Stimulated activated naive CD8-positive, alpha-beta T cell treated with anti-CD3 and anti-CD28 coated beads, Interleukin-15, Interleukin-2, amounts not matched to agents 100 ng/mL and 50 ng/mL, for 24 hours (primary cell): Measurements from ENCODE around the gene PARD3B.

Source experiments
- H3K27ac Mint-ChIP-seq: one replicate; pipeline ENCODE4 v1.8.0; 2021; ENCODE audit warnings: mild to moderate bottlenecking, mixed read lengths
- H3K27me3 Mint-ChIP-seq: one replicate; pipeline ENCODE4 v1.8.0; 2021; ENCODE audit warnings: mixed read lengths
- H3K36me3 Mint-ChIP-seq: one replicate; pipeline ENCODE4 v1.8.0; 2021; ENCODE audit warnings: low read depth, mixed read lengths
- H3K4me1 Mint-ChIP-seq: one replicate; pipeline ENCODE4 v1.8.0; 2021; ENCODE audit warnings: low read depth, mixed read lengths
- H3K4me3 Mint-ChIP-seq: one replicate; pipeline ENCODE4 v1.8.0; 2021; ENCODE audit warnings: mild to moderate bottlenecking, mixed read lengths
- H3K9me3 Mint-ChIP-seq: one replicate; pipeline ENCODE4 v1.8.0; 2021; ENCODE audit warnings: mixed read lengths

Gene PARD3B

DNA sequence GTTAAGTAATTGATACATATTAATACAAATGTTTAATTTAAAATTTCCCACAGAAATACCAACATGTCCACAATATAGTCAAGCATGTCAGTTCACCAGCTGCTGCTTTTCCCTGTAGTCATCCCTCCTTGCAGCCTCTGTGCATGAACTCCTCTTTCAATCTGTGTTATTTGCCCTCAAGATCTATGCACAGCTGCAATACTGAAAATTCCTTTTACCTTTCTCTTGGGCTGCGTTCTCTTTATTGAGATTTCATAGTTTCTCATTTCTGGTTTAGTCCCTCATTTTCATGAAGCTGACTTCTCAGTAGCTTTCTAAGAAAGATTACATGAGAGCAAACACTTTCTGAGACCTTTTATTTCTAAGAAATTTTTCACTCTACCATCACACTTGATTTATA is 464.9 kb downstream of the PARD3B start:
- Mint-ChIP-seq H3K4me3 (no peak overlapping the region), H3K4me1 (no peaks in the 10 kb centered on the region), H3K27me3 (no peaks in the 10 kb centered on the region), H3K27ac (no peak overlapping the region), H3K36me3 (no peaks in the 10 kb centered on the region), H3K9me3 (peaks cover 15% of the 10 kb centered on the region)

DNA sequence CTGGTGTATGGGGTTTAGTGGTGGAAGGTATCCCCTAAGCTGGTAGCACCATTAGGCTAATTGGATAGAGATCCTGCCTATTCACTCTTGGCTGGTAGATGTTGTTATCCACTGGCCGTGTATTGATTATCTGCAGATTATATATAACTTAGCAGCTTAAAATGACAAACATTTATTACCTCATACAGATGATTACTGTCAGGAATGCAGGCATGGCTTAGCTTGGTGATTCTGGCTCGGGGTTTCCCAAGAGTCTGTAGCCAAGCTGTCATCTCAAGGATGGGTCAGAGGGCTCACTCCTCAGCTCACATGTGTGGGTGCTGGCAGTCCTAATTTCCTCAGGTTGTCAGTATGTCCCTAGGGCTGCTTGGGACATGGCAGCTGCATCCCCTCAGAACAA is 465.8 kb downstream of the PARD3B start:
- Mint-ChIP-seq H3K27ac (no peak overlapping the region), H3K36me3 (no peaks in the 10 kb centered on the region), H3K9me3 (peaks cover 12% of the 10 kb centered on the region), H3K4me1 (no peaks in the 10 kb centered on the region), H3K27me3 (no peaks in the 10 kb centered on the region), H3K4me3 (no peak overlapping the region)

DNA sequence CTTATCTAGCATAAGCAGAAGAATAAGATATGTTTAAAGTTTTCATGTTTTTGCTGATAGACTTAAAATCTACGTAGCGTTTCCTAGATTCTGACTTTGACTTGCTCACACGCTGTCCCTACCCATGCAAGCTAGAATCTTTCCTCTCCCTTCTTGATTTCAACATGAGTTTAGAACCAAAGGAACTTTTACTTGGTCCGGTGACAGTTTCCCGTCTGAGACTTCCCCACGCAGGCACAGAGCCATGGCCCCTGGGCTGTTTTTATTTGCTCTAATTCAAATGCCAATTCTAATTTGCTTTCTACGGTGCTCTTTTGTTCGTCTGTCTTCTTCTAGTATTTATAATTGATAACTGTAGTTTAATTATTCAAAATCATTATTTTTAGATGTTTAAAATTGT is 467.7 kb downstream of the PARD3B start:
- H3K36me3 Mint-ChIP-seq, result no peaks in the 10 kb centered on the region
- no peak overlapping the region for H3K4me3 Mint-ChIP-seq
- H3K9me3 Mint-ChIP-seq, result peaks cover 3% of the 10 kb centered on the region
- H3K27ac Mint-ChIP-seq, result no peak overlapping the region
- no peaks in the 10 kb centered on the region for H3K27me3 Mint-ChIP-seq
- no peaks in the 10 kb centered on the region for H3K4me1 Mint-ChIP-seq

DNA sequence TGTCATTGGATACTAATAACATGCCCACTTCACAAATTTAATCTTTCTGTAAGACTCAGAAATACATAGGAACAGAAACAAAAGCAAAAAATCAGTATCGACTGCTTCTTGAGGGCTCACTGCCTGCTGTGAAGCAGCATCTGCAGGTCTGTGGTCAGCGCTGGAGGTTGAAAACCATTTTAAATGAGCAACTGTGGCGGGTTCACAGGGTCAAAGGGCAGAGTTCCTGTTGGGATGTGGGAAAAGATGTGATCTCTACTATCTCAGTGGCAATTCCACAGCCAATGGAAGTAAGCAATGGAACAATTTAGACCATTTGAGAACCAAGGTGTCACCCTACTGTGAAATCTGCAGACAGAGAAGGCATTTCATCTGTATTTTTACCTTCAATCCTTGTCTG is 468.3 kb downstream of the PARD3B start:
- peaks cover 3% of the 10 kb centered on the region for H3K9me3 Mint-ChIP-seq
- no peaks in the 10 kb centered on the region for H3K36me3 Mint-ChIP-seq
- no peak overlapping the region for H3K4me3 Mint-ChIP-seq
- no peak overlapping the region for H3K27ac Mint-ChIP-seq
- H3K4me1 Mint-ChIP-seq, result no peaks in the 10 kb centered on the region
- H3K27me3 Mint-ChIP-seq, result no peaks in the 10 kb centered on the region

DNA sequence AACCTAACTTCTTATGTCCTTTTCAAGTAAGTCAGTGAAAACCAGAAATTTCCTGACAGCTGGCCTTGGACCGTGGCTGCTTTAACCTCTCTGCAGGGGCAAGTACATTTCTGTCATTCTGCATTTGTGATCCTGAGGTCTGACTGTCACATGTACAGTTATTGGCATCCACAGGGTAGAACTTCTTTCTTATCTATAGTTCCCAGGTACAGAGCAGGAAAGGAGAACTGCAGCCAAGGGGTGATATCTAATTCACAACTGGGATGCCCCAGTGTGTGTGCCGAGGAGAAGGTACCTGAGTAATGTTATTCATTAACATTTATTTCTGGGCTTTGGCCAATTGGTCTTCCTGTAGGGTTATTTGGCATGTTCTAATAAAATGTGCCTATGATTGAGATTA is 468.9 kb downstream of the PARD3B start:
- H3K36me3 Mint-ChIP-seq, result no peaks in the 10 kb centered on the region
- no peak overlapping the region for H3K4me3 Mint-ChIP-seq
- H3K27me3 Mint-ChIP-seq, result no peaks in the 10 kb centered on the region
- no peak overlapping the region for H3K27ac Mint-ChIP-seq
- H3K9me3 Mint-ChIP-seq, result peaks cover 3% of the 10 kb centered on the region
- H3K4me1 Mint-ChIP-seq, result no peaks in the 10 kb centered on the region

DNA sequence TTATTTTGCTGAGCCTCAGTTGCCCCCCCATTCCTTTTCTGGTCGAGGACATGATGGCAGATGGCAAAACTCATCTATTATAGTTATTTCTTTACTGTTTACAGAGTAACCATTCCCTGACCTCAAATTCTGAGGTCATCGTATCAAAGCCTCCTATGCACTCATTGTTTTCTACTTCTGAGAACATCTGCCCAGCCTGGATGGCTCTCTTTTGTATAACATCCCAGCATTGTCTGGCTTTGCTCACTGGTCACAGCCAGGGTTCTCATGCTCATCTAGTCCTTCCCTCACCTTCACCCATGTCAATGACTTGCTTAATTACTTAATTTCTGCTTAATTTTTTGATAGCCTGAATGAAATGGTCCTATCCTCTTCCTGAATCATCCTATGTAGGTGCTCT is 472.1 kb downstream of the PARD3B start:
- no peaks in the 10 kb centered on the region for H3K36me3 Mint-ChIP-seq
- no peaks in the 10 kb centered on the region for H3K27me3 Mint-ChIP-seq
- H3K27ac Mint-ChIP-seq, result no peak overlapping the region
- H3K4me1 Mint-ChIP-seq, result no peaks in the 10 kb centered on the region
- no peak overlapping the region for H3K4me3 Mint-ChIP-seq
- peaks cover 9% of the 10 kb centered on the region for H3K9me3 Mint-ChIP-seq

DNA sequence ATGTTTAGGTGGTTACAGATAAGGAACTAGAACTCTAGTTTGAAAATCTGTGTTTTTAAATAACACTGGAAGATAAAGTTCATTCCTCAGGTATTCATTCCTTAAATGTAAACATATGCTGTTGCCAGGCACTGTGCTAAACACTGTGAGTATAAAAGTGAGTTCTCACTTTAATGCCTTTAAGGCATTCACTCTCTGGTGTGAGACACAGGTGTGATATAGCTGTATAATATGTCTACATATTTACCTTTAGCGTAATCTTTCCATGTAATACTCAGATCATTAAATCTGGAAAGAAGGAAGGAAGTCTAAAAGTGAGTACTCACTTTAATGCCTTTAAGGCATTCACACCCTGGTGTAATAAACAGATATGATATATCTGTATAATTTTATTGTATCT is 472.6 kb downstream of the PARD3B start:
- Mint-ChIP-seq H3K27ac (no peak overlapping the region), H3K36me3 (no peaks in the 10 kb centered on the region), H3K4me3 (no peak overlapping the region)

DNA sequence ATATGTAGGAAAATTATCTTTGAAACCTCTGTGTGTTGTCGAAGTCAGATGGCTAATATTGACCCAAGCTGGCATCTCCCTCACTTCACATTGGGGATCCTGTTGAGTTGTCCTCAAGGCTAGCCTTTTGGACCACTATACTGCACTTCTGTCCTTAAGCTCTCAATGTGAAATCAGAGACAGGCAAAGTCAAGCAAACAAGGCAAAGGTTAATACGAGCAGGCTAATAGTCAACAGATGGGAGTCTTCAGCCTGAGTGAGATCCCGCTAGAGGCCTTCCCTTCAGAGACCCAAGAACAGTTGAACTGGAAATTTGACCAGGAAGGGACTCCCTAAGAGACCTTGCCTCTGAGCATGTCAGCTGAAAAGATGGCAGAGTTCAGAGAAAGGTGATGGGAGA is 475.4 kb downstream of the PARD3B start:
- Mint-ChIP-seq H3K9me3 (peaks cover 9% of the 10 kb centered on the region), H3K36me3 (no peaks in the 10 kb centered on the region), H3K4me3 (no peak overlapping the region), H3K27ac (no peak overlapping the region), H3K4me1 (peaks cover 10% of the 10 kb centered on the region), H3K27me3 (no peaks in the 10 kb centered on the region)

More for the DNA sequence above, 472.6 kb downstream of the PARD3B start:
- H3K9me3 Mint-ChIP-seq, result peaks cover 9% of the 10 kb centered on the region
- no peaks in the 10 kb centered on the region for H3K27me3 Mint-ChIP-seq
- H3K4me1 Mint-ChIP-seq, result no peaks in the 10 kb centered on the region

DNA sequence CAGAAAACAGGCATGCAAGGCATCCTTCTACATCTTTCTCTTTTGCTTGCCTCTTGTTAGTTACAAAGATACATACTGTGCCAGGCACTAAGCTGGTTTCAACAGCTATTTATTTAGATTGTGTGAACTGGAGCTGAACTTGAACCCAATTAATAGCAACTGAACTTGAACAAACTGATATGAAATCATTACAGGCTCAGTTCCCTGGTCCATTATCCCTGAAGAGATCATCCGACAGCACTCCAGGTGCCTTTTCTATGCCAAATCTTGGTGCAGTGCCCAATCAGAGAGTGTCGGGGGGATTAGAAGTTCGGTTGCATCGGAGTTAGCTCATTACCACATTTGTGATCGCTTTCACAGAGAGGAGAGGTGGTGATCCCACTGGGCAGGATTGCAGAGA is 477.6 kb downstream of the PARD3B start:
- H3K27ac Mint-ChIP-seq, result no peak overlapping the region
- peaks cover 15% of the 10 kb centered on the region for H3K4me1 Mint-ChIP-seq
- no peak overlapping the region for H3K4me3 Mint-ChIP-seq
- no peaks in the 10 kb centered on the region for H3K36me3 Mint-ChIP-seq
- peaks cover 6% of the 10 kb centered on the region for H3K9me3 Mint-ChIP-seq
- H3K27me3 Mint-ChIP-seq, result no peaks in the 10 kb centered on the region

DNA sequence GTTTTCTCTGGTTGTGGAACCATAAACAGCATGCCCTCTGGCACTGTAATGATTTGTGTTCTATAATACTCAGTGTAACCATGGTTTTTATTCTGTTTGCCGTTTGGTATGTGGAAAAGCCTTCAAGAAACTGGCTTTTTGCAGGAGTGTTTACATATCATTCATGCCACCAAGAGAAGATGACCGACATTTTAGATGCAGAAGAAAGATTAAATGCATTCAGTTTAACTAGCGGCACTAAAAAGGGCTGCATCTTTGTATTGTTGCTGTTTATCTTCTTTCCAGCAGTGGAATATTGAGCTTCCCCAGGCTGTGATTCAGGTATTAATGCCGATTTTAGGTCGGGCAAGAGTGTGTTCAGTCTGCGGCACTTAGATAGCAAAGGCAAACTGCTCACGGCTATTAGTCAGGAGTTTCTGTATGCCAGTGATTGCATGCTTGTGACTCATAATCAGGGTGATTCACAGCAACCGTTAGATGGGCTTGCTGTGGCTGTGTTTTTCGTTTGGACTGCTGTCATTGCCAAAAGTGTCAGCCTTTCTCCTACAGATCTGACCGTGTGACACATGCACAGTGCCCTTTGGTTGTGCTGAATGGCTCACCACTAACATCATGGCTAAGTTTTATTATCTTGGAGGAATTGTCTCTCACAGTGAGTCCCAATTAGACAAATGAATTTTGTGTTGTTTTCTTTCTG is 479.7 kb downstream of the PARD3B start:
- H3K27ac Mint-ChIP-seq, result no peak overlapping the region
- no peak overlapping the region for H3K4me3 Mint-ChIP-seq

DNA sequence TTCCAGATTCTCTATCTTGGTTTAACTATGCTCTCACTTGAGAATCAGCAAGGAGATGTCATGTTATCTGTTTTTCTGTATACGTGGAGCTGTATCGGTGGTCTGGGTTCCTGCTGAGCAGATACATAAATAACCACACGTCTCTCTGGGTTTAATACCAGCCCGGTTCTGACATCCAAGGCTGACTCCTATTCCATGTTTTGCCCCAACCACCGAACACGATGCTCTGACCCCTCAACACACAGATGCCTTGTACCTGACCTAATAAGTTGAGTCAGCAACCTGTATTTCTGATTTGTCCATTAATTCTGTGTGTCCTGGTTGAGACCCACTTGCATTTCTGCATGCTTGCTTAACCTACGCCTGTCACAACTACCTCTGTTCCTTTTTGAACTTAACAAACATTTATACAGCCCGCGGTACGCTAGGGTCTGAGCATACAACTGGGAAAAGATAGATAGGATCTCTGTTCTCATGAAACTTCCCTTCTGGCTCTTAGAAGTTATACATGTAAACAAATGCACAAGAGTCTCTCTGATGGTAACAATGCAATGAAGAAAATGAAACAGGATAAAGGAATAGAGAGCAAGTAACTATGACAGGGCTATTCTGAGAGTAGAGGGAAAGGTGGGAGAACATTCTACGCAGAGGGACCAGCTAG is 480.4 kb downstream of the PARD3B start:
- H3K4me3 Mint-ChIP-seq, result no peak overlapping the region
- peaks cover 15% of the 10 kb centered on the region for H3K4me1 Mint-ChIP-seq
- H3K27ac Mint-ChIP-seq, result peak overlapping the region; percentile 9
- H3K36me3 Mint-ChIP-seq, result no peaks in the 10 kb centered on the region
- H3K9me3 Mint-ChIP-seq, result peaks cover under 1% of the 10 kb centered on the region
- H3K27me3 Mint-ChIP-seq, result no peaks in the 10 kb centered on the region

More for the DNA sequence above, 479.7 kb downstream of the PARD3B start:
- Mint-ChIP-seq H3K27me3 (no peaks in the 10 kb centered on the region), H3K9me3 (peaks cover 6% of the 10 kb centered on the region), H3K4me1 (peaks cover 15% of the 10 kb centered on the region), H3K36me3 (no peaks in the 10 kb centered on the region)

DNA sequence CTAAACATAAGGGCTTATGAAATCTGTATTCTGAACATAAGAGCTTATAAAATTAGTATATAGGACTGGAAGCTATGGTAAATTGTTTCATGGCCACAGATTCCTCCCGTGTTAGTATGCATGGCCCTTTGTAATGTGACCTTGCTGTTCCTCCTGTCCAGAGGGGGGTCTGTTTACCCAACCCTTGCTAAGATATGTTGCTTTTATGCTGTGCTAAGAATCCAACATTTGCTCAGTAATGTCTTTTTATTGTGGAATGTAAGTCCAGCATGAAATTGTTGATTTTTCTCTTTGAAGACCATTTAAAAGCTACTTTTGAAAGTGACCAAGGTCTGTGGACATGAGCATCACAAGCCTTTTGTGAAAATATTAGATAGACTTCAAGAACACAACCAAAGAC is 485.4 kb downstream of the PARD3B start:
- Mint-ChIP-seq H3K4me1 (peaks cover 15% of the 10 kb centered on the region), H3K36me3 (no peaks in the 10 kb centered on the region), H3K27ac (no peak overlapping the region), H3K27me3 (no peaks in the 10 kb centered on the region), H3K9me3 (no peaks in the 10 kb centered on the region), H3K4me3 (no peak overlapping the region)

DNA sequence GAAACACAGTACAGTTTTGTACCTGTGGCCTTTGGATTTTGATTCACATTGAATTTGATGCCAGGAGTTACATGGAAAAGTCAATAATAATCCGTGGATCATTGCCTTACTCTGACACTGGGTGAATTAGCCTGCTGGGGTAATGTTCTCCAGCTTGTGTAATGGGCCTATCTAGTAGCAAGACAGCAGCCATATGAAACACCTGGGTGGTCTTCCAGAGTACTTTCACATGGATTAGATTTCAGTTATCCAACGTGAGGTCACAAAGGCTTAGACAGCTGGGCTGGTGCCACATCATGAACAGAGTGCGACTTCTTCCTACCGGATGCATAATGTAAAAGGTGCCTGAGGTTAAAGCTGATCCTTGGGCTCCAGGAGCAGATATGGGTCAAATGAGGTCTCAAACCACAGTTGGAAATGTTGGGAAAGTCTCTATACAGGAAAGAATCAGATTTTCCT is 486.8 kb downstream of the PARD3B start:
- Mint-ChIP-seq H3K27ac (no peak overlapping the region), H3K36me3 (no peaks in the 10 kb centered on the region), H3K9me3 (no peaks in the 10 kb centered on the region), H3K4me3 (no peak overlapping the region), H3K27me3 (no peaks in the 10 kb centered on the region), H3K4me1 (peaks cover 11% of the 10 kb centered on the region)

DNA sequence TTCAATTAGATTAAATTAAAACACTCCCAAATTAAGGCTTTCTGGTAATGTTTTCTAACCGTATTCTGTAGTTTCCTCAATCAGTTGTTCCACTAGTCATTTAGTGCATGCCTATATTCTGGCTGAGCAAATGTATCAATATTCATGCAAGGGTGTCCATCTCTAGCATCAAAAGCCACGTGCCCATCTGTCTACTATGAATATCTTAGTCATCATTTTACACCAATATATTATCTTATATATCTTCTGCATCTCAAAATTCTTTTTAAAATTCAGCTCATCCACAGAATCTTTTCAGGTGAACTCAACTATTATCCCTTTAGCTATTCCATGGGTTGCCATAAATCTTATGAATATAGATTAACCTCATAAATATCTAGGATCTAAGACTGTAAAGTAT is 488.2 kb downstream of the PARD3B start:
- Mint-ChIP-seq H3K9me3 (no peaks in the 10 kb centered on the region), H3K27ac (no peak overlapping the region), H3K36me3 (no peaks in the 10 kb centered on the region), H3K27me3 (no peaks in the 10 kb centered on the region), H3K4me3 (no peak overlapping the region), H3K4me1 (peaks cover 11% of the 10 kb centered on the region)

DNA sequence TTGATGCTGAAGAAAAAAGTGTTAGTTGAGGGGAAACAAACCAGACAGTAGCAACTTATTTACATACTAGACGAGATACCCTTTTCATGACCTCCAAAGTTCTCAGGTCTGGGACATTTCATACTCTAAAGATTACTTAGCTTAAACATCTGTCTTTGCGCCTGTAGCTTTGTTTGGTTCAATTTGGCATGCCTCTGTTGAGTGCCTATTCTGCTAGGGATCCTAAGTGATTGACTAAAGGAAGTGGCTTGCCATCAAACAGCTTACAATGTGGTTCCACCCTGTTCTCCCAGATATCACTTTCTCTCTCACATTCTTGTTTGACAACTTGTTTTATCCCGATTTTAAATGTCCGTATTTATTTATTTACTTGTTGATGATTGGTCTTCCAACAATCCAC is 488.8 kb downstream of the PARD3B start:
- H3K4me1 Mint-ChIP-seq, result peaks cover 11% of the 10 kb centered on the region
- no peak overlapping the region for H3K4me3 Mint-ChIP-seq
- no peaks in the 10 kb centered on the region for H3K27me3 Mint-ChIP-seq
- no peaks in the 10 kb centered on the region for H3K36me3 Mint-ChIP-seq
- no peak overlapping the region for H3K27ac Mint-ChIP-seq
- no peaks in the 10 kb centered on the region for H3K9me3 Mint-ChIP-seq

DNA sequence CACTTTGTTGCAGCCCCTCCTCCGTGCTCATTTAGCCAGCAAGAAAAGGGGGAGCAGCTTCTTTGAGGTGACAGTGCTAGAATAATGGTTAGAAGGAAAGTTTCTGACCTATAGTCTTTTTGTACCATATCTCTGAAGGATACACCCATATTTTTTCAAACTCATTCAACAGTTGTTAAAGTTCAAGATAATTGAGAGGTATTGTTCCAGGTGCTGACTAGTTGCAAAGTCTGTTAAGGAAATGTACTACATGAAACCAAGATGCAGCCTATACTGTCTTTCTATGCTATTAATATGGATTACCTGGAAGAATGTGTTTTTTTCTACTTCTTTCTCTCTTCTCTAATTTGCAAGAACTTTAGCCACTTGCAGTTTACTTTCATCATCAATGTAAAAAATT is 495.0 kb downstream of the PARD3B start:
- Mint-ChIP-seq H3K4me1 (no peaks in the 10 kb centered on the region), H3K36me3 (no peaks in the 10 kb centered on the region), H3K27me3 (no peaks in the 10 kb centered on the region), H3K9me3 (peaks cover 4% of the 10 kb centered on the region), H3K4me3 (no peak overlapping the region), H3K27ac (no peak overlapping the region)
